MG63 (cell line): ENCODE data around the gene DNMT1. TPM values are rescaled to one million over a fixed set of nuclear protein-coding genes. Genes with fewer than 3 reads are reported as not detected.

Experiments
- DNase-seq: peaks from one replicate; pipeline ENCODE4 v3.0.0-alpha.2; 2020
- H3K27me3 ChIP-seq: fragments of 250-450 bp; sonication (Bioruptor Pico); 2 replicates; pipeline ENCODE4 v1.5.1; 2020; ENCODE audit warnings: mild to moderate bottlenecking, moderate library complexity
- H3K36me3 ChIP-seq: fragments of 250-450 bp; sonication (Bioruptor Pico); 2 replicates; pipeline ENCODE4 v1.5.1; 2020; ENCODE audit warnings: mild to moderate bottlenecking, moderate library complexity
- H3K4me3 ChIP-seq: fragments of 250-450 bp; sonication (Bioruptor Pico); 2 replicates; pipeline ENCODE4 v1.5.1; 2020; ENCODE audit warnings: mild to moderate bottlenecking, moderate library complexity
- H3K9me3 ChIP-seq: fragments of 250-450 bp; sonication (Bioruptor Pico); 2 replicates; pipeline ENCODE4 v1.5.1; 2020; ENCODE audit warnings: mild to moderate bottlenecking, moderate library complexity
- total RNA-seq: library from RNA; depleted of rRNA; stranded (reverse); fragments of >200 nt; shearing (Covaris generic); gene quantifications from 2 replicates; pipeline ENCODE4 v1.2.3, GENCODE V29; 2014; ENCODE audit warnings: low replicate concordance

DNMT1 gene
- total RNA-seq, 1 experiment from 2014 or later, result 138 TPM

GRCh38 chr19:10104665-10105508 is 89.9 kb downstream of the DNMT1 start:
- H3K9me3 ChIP-seq, result no peaks in the 10 kb centered on the region
- DNase-seq, result no peak
- H3K36me3 ChIP-seq, result peaks cover 33% of the 10 kb centered on the region
- no peaks in the 10 kb centered on the region; the same call in 1 of the 2 replicates for H3K27me3 ChIP-seq
- H3K4me3 ChIP-seq, result no peak overlapping the region

- no peak for DNase-seq
Observed at GRCh38 chr19:10104130-10104513, 90.6 kb downstream of the DNMT1 start.

GRCh38 chr19:10102787-10103236 is 91.9 kb downstream of the DNMT1 start:
- Histone ChIP-seq H3K27me3 (no peaks in the 10 kb centered on the region; the same call in 1 of the 2 replicates), H3K36me3 (peaks cover 12% of the 10 kb centered on the region), H3K9me3 (no peaks in the 10 kb centered on the region), H3K4me3 (no peak overlapping the region)
- no peak for DNase-seq

More at GRCh38 chr19:10104130-10104513, 90.6 kb downstream of the DNMT1 start:
- no peaks in the 10 kb centered on the region for H3K9me3 ChIP-seq
- H3K36me3 ChIP-seq, result peaks cover 26% of the 10 kb centered on the region
- H3K4me3 ChIP-seq, result no peak overlapping the region
- H3K27me3 ChIP-seq, result no peaks in the 10 kb centered on the region; the same call in 1 of the 2 replicates

GRCh38 chr19:10100163-10100785 is 94.5 kb downstream of the DNMT1 start:
- no peak for DNase-seq
- peaks cover 5% of the 10 kb centered on the region; the same call in 1 of the 2 replicates for H3K27me3 ChIP-seq
- H3K9me3 ChIP-seq, result no peaks in the 10 kb centered on the region; the same call in 1 of the 2 replicates
- H3K36me3 ChIP-seq, result no peaks in the 10 kb centered on the region
- H3K4me3 ChIP-seq, result no peak overlapping the region

- H3K27me3 ChIP-seq, result peaks cover 5% of the 10 kb centered on the region; the same call in 1 of the 2 replicates
- no peaks in the 10 kb centered on the region; the same call in 1 of the 2 replicates for H3K9me3 ChIP-seq
- peaks cover 4% of the 10 kb centered on the region for H3K36me3 ChIP-seq
- H3K4me3 ChIP-seq, result peak overlapping the region; percentile 47
- no peak for DNase-seq
Observed at GRCh38 chr19:10096615-10096963, 98.2 kb downstream of the DNMT1 start.

GRCh38 chr19:10095948-10096614 is 98.7 kb downstream of the DNMT1 start:
- peaks cover 5% of the 10 kb centered on the region; the same call in 1 of the 2 replicates for H3K27me3 ChIP-seq
- peak overlapping the region; percentile 47 for H3K4me3 ChIP-seq
- H3K36me3 ChIP-seq, result peaks cover 5% of the 10 kb centered on the region
- DNase-seq, result peak; percentile 94
- H3K9me3 ChIP-seq, result no peaks in the 10 kb centered on the region; the same call in 1 of the 2 replicates

GRCh38 chr19:10095622-10095947 is 99.2 kb downstream of the DNMT1 start:
- peaks cover 5% of the 10 kb centered on the region; the same call in 1 of the 2 replicates for H3K27me3 ChIP-seq
- DNase-seq, result no peak
- H3K9me3 ChIP-seq, result no peaks in the 10 kb centered on the region; the same call in 1 of the 2 replicates
- peak overlapping the region; percentile 9; the same call in 1 of the 2 replicates for H3K4me3 ChIP-seq
- peaks cover 7% of the 10 kb centered on the region for H3K36me3 ChIP-seq

GRCh38 chr19:10093295-10094186 is 101.2 kb downstream of the DNMT1 start:
- H3K36me3 ChIP-seq, result peaks cover 17% of the 10 kb centered on the region
- H3K4me3 ChIP-seq, result no peak overlapping the region
- DNase-seq, result no peak
- peaks cover 5% of the 10 kb centered on the region; the same call in 1 of the 2 replicates for H3K27me3 ChIP-seq
- H3K9me3 ChIP-seq, result no peaks in the 10 kb centered on the region; the same call in 1 of the 2 replicates

GRCh38 chr19:10092648-10093294 is 102.0 kb downstream of the DNMT1 start:
- Histone ChIP-seq H3K9me3 (no peaks in the 10 kb centered on the region; the same call in 1 of the 2 replicates), H3K36me3 (peaks cover 17% of the 10 kb centered on the region), H3K27me3 (peaks cover 5% of the 10 kb centered on the region; the same call in 1 of the 2 replicates), H3K4me3 (no peak overlapping the region)
- DNase-seq, result no peak

- Histone ChIP-seq H3K4me3 (no peak overlapping the region), H3K27me3 (peaks cover 5% of the 10 kb centered on the region; the same call in 1 of the 2 replicates), H3K36me3 (peaks cover 17% of the 10 kb centered on the region), H3K9me3 (no peaks in the 10 kb centered on the region; the same call in 1 of the 2 replicates)
- no peak for DNase-seq
Observed at GRCh38 chr19:10091895-10092641, 102.7 kb downstream of the DNMT1 start.

GRCh38 chr19:10091370-10091687 is 103.4 kb downstream of the DNMT1 start:
- peaks cover 17% of the 10 kb centered on the region for H3K36me3 ChIP-seq
- no peak overlapping the region for H3K4me3 ChIP-seq
- no peak for DNase-seq
- H3K9me3 ChIP-seq, result no peaks in the 10 kb centered on the region; the same call in 1 of the 2 replicates
- peaks cover 5% of the 10 kb centered on the region; the same call in 1 of the 2 replicates for H3K27me3 ChIP-seq

- H3K36me3 ChIP-seq, result peaks cover 17% of the 10 kb centered on the region
- DNase-seq, result no peak
- H3K9me3 ChIP-seq, result no peaks in the 10 kb centered on the region
- no peak overlapping the region for H3K4me3 ChIP-seq
- H3K27me3 ChIP-seq, result no peaks in the 10 kb centered on the region
Observed at GRCh38 chr19:10089801-10090375, 104.9 kb downstream of the DNMT1 start.

- H3K9me3 ChIP-seq, result no peaks in the 10 kb centered on the region
- DNase-seq, result no peak
- no peaks in the 10 kb centered on the region for H3K27me3 ChIP-seq
- H3K4me3 ChIP-seq, result no peak overlapping the region
- peaks cover 17% of the 10 kb centered on the region for H3K36me3 ChIP-seq
Observed at GRCh38 chr19:10088949-10089554, 105.7 kb downstream of the DNMT1 start.

GRCh38 chr19:10087296-10088061 is 107.3 kb downstream of the DNMT1 start:
- Histone ChIP-seq H3K9me3 (0 out of 2 replicates have a peak, but pooled peaks cover 2% of the 10 kb centered on the region), H3K36me3 (peaks cover 15% of the 10 kb centered on the region), H3K27me3 (no peaks in the 10 kb centered on the region), H3K4me3 (peak overlapping the region; percentile 87; the same call in 1 of the 2 replicates)
- no peak for DNase-seq
